CD14-positive monocyte (primary cell): ENCODE measurements around the gene MRPL50. TPM values are rescaled to one million over a fixed set of nuclear protein-coding genes. Genes with fewer than 3 reads are reported as not detected.

Source experiments
- DNase-seq, 3 donors: peaks; one replicate each; pipeline ENCODE4 v3.0.0-alpha.2; 2011 to 2022
- H2AFZ ChIP-seq: 2 replicates; pipeline ENCODE4 v1.6.0; 2012; ENCODE audit warnings: mild to moderate bottlenecking, low read depth, low read length, inconsistent platforms; ENCODE audit not compliant: insufficient read depth, poor library complexity, severe bottlenecking
- H3K27ac ChIP-seq, 2 donors: 1 replicate in 1 of 2; 2 replicates in 1 of 2; pipeline ENCODE4 v1.5.1; 2012 to 2013; ENCODE audit warnings: low read length in 2 of 2, control low read depth in 1 of 2, inconsistent platforms in 1 of 2, low read depth in 1 of 2, mild to moderate bottlenecking in 1 of 2
- H3K27me3 ChIP-seq, 2 donors: one replicate each; pipeline versions ENCODE4 v1.6.0 to v1.6.1; 2011 to 2013; ENCODE audit warnings: low read length in 2 of 2; ENCODE audit not compliant: control insufficient read depth in 2 of 2, insufficient read depth in 2 of 2
- H3K36me3 ChIP-seq, 2 donors: replicated peaks in 1 of 2; 1 replicate in 1 of 2; 2 replicates in 1 of 2; pipeline versions ENCODE4 v1.5.1 to v1.6.1; 2012 to 2013; ENCODE audit warnings: low read length in 2 of 2, control low read depth in 1 of 2, inconsistent platforms in 1 of 2, mild to moderate bottlenecking in 1 of 2; ENCODE audit not compliant: insufficient read depth in 2 of 2, control insufficient read depth in 1 of 2
- H3K4me1 ChIP-seq, 2 donors: 1 replicate in 1 of 2; 2 replicates in 1 of 2; pipeline versions ENCODE4 v1.5.1 to v1.6.1; 2012 to 2013; ENCODE audit warnings: low read length in 2 of 2, control low read depth in 1 of 2, inconsistent platforms in 1 of 2, mild to moderate bottlenecking in 1 of 2, moderate library complexity in 1 of 2; ENCODE audit not compliant: insufficient read depth in 2 of 2, control insufficient read depth in 1 of 2
- H3K4me2 ChIP-seq: replicated peaks from 2 replicates; pipeline ENCODE3; 2012; ENCODE audit warnings: low read length, moderate library complexity, mild to moderate bottlenecking; ENCODE audit not compliant: poor library complexity, severe bottlenecking; ENCODE audit errors: extremely low read depth
- H3K4me3 ChIP-seq, 3 experiments: fragments of 200-600 bp in 1 of 3; sonication (generic) in 1 of 3; replicated peaks in 1 of 3; 1 replicate in 2 of 3; 2 replicates in 1 of 3; pipeline ENCODE4 v1.5.1; 2011 to 2013; ENCODE audit warnings: low read length in 3 of 3, mild to moderate bottlenecking in 3 of 3, control low read depth in 2 of 3, low read depth in 2 of 3, inconsistent platforms in 1 of 3, moderate library complexity in 1 of 3
- H3K79me2 ChIP-seq: 2 replicates; pipeline ENCODE4 v1.6.0; 2012; ENCODE audit warnings: mild to moderate bottlenecking, control low read depth, inconsistent platforms, low read length, moderate library complexity; ENCODE audit not compliant: insufficient read depth
- H3K9ac ChIP-seq: 2 replicates; pipeline ENCODE4 v1.6.0; 2017; ENCODE audit warnings: low read length, mild to moderate bottlenecking; ENCODE audit not compliant: insufficient read depth, poor library complexity, severe bottlenecking
- H3K9me3 ChIP-seq, 2 donors: replicated peaks in 1 of 2; 1 replicate in 1 of 2; 2 replicates in 1 of 2; pipeline versions ENCODE4 v1.5.1 to v1.6.1; 2012 to 2013; ENCODE audit warnings: low read length in 2 of 2, control low read depth in 1 of 2; ENCODE audit not compliant: control insufficient read depth in 1 of 2, insufficient read depth in 1 of 2
- H4K20me1 ChIP-seq: 2 replicates; pipeline ENCODE4 v1.6.0; 2012; ENCODE audit warnings: mild to moderate bottlenecking, low read length, control low read depth, moderate library complexity; ENCODE audit not compliant: insufficient read depth
- H3K27ac Mint-ChIP-seq, 7 donors: one replicate each; pipeline ENCODE4 v1.8.0; 2020; ENCODE audit warnings: mild to moderate bottlenecking in 7 of 7, mixed read lengths in 7 of 7, moderate library complexity in 6 of 7, inconsistent platforms in 2 of 7
- H3K27me3 Mint-ChIP-seq, 3 donors: one replicate each; pipeline ENCODE4 v1.8.0; 2021 to 2022; ENCODE audit warnings: low read depth in 3 of 3, mild to moderate bottlenecking in 3 of 3, mixed read lengths in 3 of 3, moderate library complexity in 3 of 3, inconsistent platforms in 1 of 3
- H3K36me3 Mint-ChIP-seq, 2 donors: one replicate each; pipeline ENCODE4 v1.8.0; 2020; ENCODE audit warnings: mixed read lengths in 2 of 2, inconsistent platforms in 1 of 2, mild to moderate bottlenecking in 1 of 2
- H3K4me1 Mint-ChIP-seq: one replicate; pipeline ENCODE4 v1.8.0; 2020; ENCODE audit warnings: mild to moderate bottlenecking, mixed read lengths
- H3K4me3 Mint-ChIP-seq, 2 donors: one replicate each; pipeline ENCODE4 v1.8.0; 2020; ENCODE audit warnings: mild to moderate bottlenecking in 2 of 2, mixed read lengths in 2 of 2, moderate library complexity in 1 of 2
- H3K9me3 Mint-ChIP-seq, 7 donors: one replicate each; pipeline ENCODE4 v1.8.0; 2020 to 2022; ENCODE audit warnings: mixed read lengths in 7 of 7, mild to moderate bottlenecking in 6 of 7, moderate library complexity in 6 of 7, inconsistent platforms in 2 of 7
- CTCF ChIP-seq: fragments of 200-600 bp; IDR thresholded peaks from one replicate; pipeline ENCODE4 v1.8.0; 2022; ENCODE audit warnings: antibody characterized with exemption, mild to moderate bottlenecking
- WGBS: methylation state at CpG from one replicate; pipeline ENCODE4 v1.1.5; 2013; ENCODE audit warnings: missing lambda C conversion rate; ENCODE audit not compliant: insufficient coverage; 5-methylcytosine and 5-hydroxymethylcytosine counted together
- intact Hi-C, 2 donors: fragments of 100-400 bp; cut with micrococcal nuclease; formaldehyde crosslinking; loops; one replicate each; pipeline versions ENCODE4 v1.15.0 to v1.15.1; 2023
- polyA plus RNA-seq, 3 donors: library from polyadenylated mRNA; depleted of rRNA in 1 of 3; unstranded in 2 of 3; stranded (reverse) in 1 of 3; fragments of 300-500 nt in 2 of 3; fragments of >200 nt in 1 of 3; fragmentation: Illumina TruSeq in 2 of 3; gene quantifications; 1 replicate in 2 of 3; 2 replicates in 1 of 3; pipeline ENCODE4 v1.2.3, GENCODE V29; 2012 to 2021

MRPL50 gene
- polyA plus RNA-seq, 3 donors: 1.9 to 4.9 (median 4.8) TPM

GRCh38 chr9:101414839-101415238 is 16.4 kb upstream of the MRPL50 start:
- H3K9me3 Mint-ChIP-seq: peaks cover 27 to 52% (median 36%) of the 10 kb centered on the region in 7 donors
- no peak overlapping the region for H3K27ac Mint-ChIP-seq
- Histone ChIP-seq H3K27me3 (no peaks in the 10 kb centered on the region), H3K27ac (no peak overlapping the region), H3K79me2 (no peaks in the 10 kb centered on the region), H3K4me2 (no peak overlapping the region), H2AFZ (no peak overlapping the region), H3K36me3 (no peaks in the 10 kb centered on the region), H4K20me1 (no peaks in the 10 kb centered on the region), H3K9ac (no peak overlapping the region), H3K4me1 (no peaks in the 10 kb centered on the region), H3K4me3 (no peak overlapping the region), H3K9me3 (peaks cover 14 to 59% of the 10 kb centered on the region in 2 donors)
- peaks cover 0 to 1% (median 0%) of the 10 kb centered on the region in 3 donors for H3K27me3 Mint-ChIP-seq
- intact Hi-C loops: no loop called here
- no peak overlapping the region for H3K4me3 Mint-ChIP-seq
- no peak for DNase-seq
- no peak for TF ChIP-seq CTCF
- no peaks in the 10 kb centered on the region for H3K36me3 Mint-ChIP-seq
- no peaks in the 10 kb centered on the region for H3K4me1 Mint-ChIP-seq

- H3K27me3 Mint-ChIP-seq: no peaks in the 10 kb centered on the region
- Histone ChIP-seq H3K4me3 (peak overlapping the region in 1 of 3 experiments; percentile 51), H2AFZ (no peak overlapping the region), H3K4me1 (no peaks in the 10 kb centered on the region), H3K27ac (no peak overlapping the region), H3K27me3 (no peaks in the 10 kb centered on the region), H3K4me2 (no peak overlapping the region), H3K9me3 (peaks cover 29 to 98% of the 10 kb centered on the region in 2 donors), H3K9ac (no peak overlapping the region), H3K36me3 (peaks cover 47 to 56% of the 10 kb centered on the region in 2 donors), H3K79me2 (no peaks in the 10 kb centered on the region), H4K20me1 (no peaks in the 10 kb centered on the region)
- 80% methylated on average over 1 of the region's 4 CpGs for WGBS
- no peak overlapping the region for H3K4me3 Mint-ChIP-seq
- TF ChIP-seq CTCF: no peak
- H3K36me3 Mint-ChIP-seq: peaks cover 43 to 51% of the 10 kb centered on the region in 2 donors
- no peak for DNase-seq
- intact Hi-C loops: no loop called here
- no peak overlapping the region for H3K27ac Mint-ChIP-seq
- H3K9me3 Mint-ChIP-seq: peaks cover 58 to 88% (median 85%) of the 10 kb centered on the region in 7 donors
- no peaks in the 10 kb centered on the region for H3K4me1 Mint-ChIP-seq
These were observed 10.7 kb upstream of the MRPL50 start for GRCh38 chr9:101409079-101409477.
